HEK293T (cell line): Measurements from ENCODE around the gene RAC3.

ENCODE experiments used
- CTCF ChIA-PET: fragments of 350-600 bp; formaldehyde crosslinking; extraction: SDS; loops from one replicate; lab custom pipeline; 2021; ENCODE audit warnings: antibody characterized with exemption, inconsistent platforms; lab: Yijun Ruan, JAX
- POLR2A ChIA-PET: fragments of 350-600 bp; formaldehyde crosslinking; extraction: SDS; loops from one replicate; lab custom pipeline; 2020; ENCODE audit warnings: antibody characterized with exemption, inconsistent platforms; lab: Yijun Ruan, JAX
- DNase-seq: peaks from one replicate; pipeline ENCODE4 v3.0.0; 2012; ENCODE audit warnings: mixed read lengths; ENCODE audit errors: extremely low spot score
- ARNT ChIP-seq: fragments of 450-650 bp; IDR thresholded peaks from 2 replicates; pipeline ENCODE4 v1.6.1; 2017; ENCODE audit warnings: mild to moderate bottlenecking
- BHLHE40 ChIP-seq: fragments of 450-650 bp; IDR thresholded peaks from 2 replicates; pipeline ENCODE4 v1.6.1; 2016; ENCODE audit warnings: mild to moderate bottlenecking, moderate library complexity, borderline replicate concordance
- CTBP1 ChIP-seq: fragments of 450-650 bp; IDR thresholded peaks from 2 replicates; pipeline ENCODE4 v1.6.1; 2016; ENCODE audit warnings: borderline replicate concordance
- ELF4 ChIP-seq: fragments of 450-650 bp; IDR thresholded peaks from 2 replicates; pipeline ENCODE4 v1.6.1; 2017; ENCODE audit warnings: antibody characterized with exemption
- FOXA1 ChIP-seq: fragments of 450-650 bp; IDR thresholded peaks from 2 replicates; pipeline ENCODE4 v1.6.1; 2016; ENCODE audit warnings: mild to moderate bottlenecking
- FOXK2 ChIP-seq: fragments of 450-650 bp; IDR thresholded peaks from 2 replicates; pipeline ENCODE4 v1.6.1; 2016; ENCODE audit warnings: mild to moderate bottlenecking
- FOXM1 ChIP-seq: fragments of 450-650 bp; IDR thresholded peaks from 2 replicates; pipeline ENCODE4 v1.6.1; 2017; ENCODE audit warnings: mild to moderate bottlenecking, borderline replicate concordance
- HDGF ChIP-seq: fragments of 450-650 bp; IDR thresholded peaks from 2 replicates; pipeline ENCODE4 v1.6.1; 2017; ENCODE audit warnings: antibody characterized with exemption, borderline replicate concordance
- L3MBTL2 ChIP-seq: fragments of 450-650 bp; conservative IDR thresholded peaks from 2 replicates; pipeline ENCODE4 v1.6.1; 2016; ENCODE audit warnings: mild to moderate bottlenecking
- LEF1 ChIP-seq: fragments of 450-650 bp; IDR thresholded peaks from 2 replicates; pipeline ENCODE4 v1.6.1; 2017; ENCODE audit warnings: mild to moderate bottlenecking, borderline replicate concordance
- NFRKB ChIP-seq: fragments of 450-650 bp; IDR thresholded peaks from 2 replicates; pipeline ENCODE4 v1.6.1; 2016; ENCODE audit warnings: mild to moderate bottlenecking, moderate library complexity
- PKNOX1 ChIP-seq: fragments of 450-650 bp; IDR thresholded peaks from 2 replicates; pipeline ENCODE4 v1.6.1; 2016
- SP1 ChIP-seq: fragments of 450-650 bp; IDR thresholded peaks from 2 replicates; pipeline ENCODE4 v1.6.1; 2017
- SUZ12 ChIP-seq: fragments of 450-650 bp; IDR thresholded peaks from 2 replicates; pipeline ENCODE4 v1.6.1; 2016; ENCODE audit warnings: mild to moderate bottlenecking
- TARDBP ChIP-seq: fragments of 450-650 bp; IDR thresholded peaks from 2 replicates; pipeline ENCODE4 v1.6.1; 2016
- ZNF384 ChIP-seq: fragments of 450-650 bp; IDR thresholded peaks from 2 replicates; pipeline ENCODE4 v1.6.1; 2016

Gene RAC3

GRCh38 chr17:81987161-81987770, 44.2 kb upstream of the RAC3 start:
- TF ChIP-seq BHLHE40 (no peak), FOXM1 (no peak), NFRKB (no peak), ELF4 (no peak), SP1 (no peak), HDGF (no peak), L3MBTL2 (no peak), FOXK2 (no peak), FOXA1 (no peak), ZNF384 (no peak), LEF1 (no peak), PKNOX1 (no peak), TARDBP (no peak), SUZ12 (no peak), CTBP1 (no peak), ARNT (no peak)
- ChIA-PET POLR2A (no interaction called here), CTCF (no interaction called here)
- no peak for DNase-seq

DNA sequence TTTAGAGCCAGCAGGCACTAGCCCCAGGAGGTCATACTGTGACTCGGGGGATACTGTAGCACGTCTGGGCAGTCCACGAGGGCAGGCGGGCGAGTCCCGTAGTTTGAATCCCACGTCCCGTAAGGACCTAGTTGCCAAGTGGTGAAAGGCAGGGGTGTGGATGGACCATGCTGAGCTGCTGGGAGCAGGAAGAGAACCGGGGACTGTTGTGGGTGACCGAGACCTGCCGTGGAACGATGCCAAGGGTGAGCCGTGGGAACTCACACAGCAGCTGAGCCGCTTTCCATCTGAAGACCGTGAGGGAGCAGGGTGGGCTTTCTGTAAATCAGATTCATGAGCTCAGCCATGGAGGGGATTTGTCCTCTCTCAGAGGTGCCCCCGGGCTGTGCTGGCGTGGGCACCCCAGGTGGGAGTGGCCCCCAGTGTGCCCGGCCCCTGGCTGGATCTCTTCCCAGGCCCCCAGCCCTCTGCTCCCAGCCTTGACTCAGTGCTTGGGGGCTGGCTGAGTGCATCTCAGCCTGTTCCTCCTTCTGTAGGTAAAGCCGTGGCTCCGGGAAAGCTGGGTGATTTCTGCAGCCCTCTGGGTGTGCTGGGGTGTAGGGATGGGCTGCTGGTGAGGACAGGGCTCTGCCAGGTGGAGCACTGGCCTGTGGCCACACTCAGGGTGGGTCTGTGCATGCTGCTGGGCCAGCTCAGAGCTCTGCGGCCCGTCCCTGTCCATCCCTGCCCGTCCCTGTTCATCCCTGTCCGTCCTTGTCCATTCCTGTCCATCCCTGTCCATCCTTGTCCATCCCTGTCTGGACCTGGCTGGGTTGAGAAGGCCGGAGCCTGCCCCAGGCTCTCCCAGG, 40.4 kb upstream of the RAC3 start:
- no peak for DNase-seq
- ChIA-PET POLR2A (interaction anchor here (0.6 to 1.4 kb wide), 2 partner anchors 31 to 166 kb away, joined by 3 read pairs; no protein-coding TSS in a partner anchor), CTCF (no interaction called here)
- TF ChIP-seq CTBP1 (no peak), SP1 (no peak), NFRKB (no peak), HDGF (no peak), TARDBP (no peak), SUZ12 (no peak), ARNT (no peak), LEF1 (no peak), FOXM1 (no peak), ZNF384 (no peak), ELF4 (no peak), PKNOX1 (no peak), BHLHE40 (no peak), FOXK2 (no peak)

DNA sequence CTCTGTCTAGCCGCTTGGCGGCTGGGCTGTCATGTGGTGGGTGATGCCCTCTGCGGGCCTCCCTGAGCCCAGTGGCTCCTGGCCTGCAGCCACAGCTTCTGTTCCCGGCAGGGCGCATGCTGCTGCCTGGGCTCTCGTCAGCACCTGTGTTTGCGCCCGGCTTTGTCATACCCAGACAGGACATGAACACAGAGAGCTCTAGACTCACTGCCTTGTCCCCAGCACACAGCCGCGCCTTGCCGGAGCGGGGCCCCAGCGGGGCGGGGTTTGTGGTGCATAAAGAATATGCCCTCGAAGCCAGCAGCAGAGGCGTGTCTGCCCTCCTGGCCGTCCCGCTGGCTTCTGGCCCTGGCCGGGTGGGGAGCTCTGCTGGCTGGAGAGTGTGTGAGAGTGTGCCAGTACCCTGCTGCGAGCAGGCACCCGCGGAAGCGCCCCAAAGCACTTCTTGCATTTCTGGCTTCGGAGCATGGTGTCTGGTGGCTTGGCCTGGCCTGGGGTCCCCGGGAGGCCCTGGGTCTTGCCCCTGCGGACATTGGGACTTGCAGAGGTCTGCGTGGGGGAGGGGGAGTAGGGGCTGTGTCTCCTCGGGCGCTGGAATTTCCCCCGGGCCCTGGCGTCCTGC, 39.7 kb upstream of the RAC3 start:
- POLR2A ChIA-PET: no interaction called here

GRCh38 chr17:81992306-81993102, 39.0 kb upstream of the RAC3 start:
- ChIA-PET CTCF (no interaction called here), POLR2A (no interaction called here)

More for the DNA sequence above, 39.7 kb upstream of the RAC3 start:
- DNase-seq: no peak
- CTCF ChIA-PET: no interaction called here
- TF ChIP-seq HDGF: no peak
- TF ChIP-seq PKNOX1: no peak
- no peak for TF ChIP-seq ELF4
- TF ChIP-seq CTBP1: no peak
- no peak for TF ChIP-seq SP1
- no peak for TF ChIP-seq FOXM1

More at GRCh38 chr17:81992306-81993102, 39.0 kb upstream of the RAC3 start:
- DNase-seq: no peak
- TF ChIP-seq ARNT (no peak), NFRKB (no peak), ZNF384 (no peak), FOXM1 (no peak), L3MBTL2 (no peak), SUZ12 (no peak), LEF1 (no peak), CTBP1 (no peak), HDGF (no peak), PKNOX1 (no peak), TARDBP (no peak), SP1 (no peak), BHLHE40 (no peak), FOXK2 (no peak), FOXA1 (no peak), ELF4 (no peak)
